Neural progenitor cell (in vitro differentiated cells): ENCODE results near the gene SRXN1. TPM values are rescaled to one million over a fixed set of nuclear protein-coding genes. Genes with fewer than 3 reads are reported as not detected.
"Not testable (repeated sequence)": the region's sequence is repeated elsewhere in the genome, so short reads cannot be mapped to it uniquely, and the experiment has no call there.

Experiments
- DNase-seq: peaks from one replicate; pipeline ENCODE4 v3.0.0-alpha.2; 2016; ENCODE audit warnings: low spot score
- H2AFZ ChIP-seq: fragments of 200-600 bp; sonication (generic); replicated peaks from 2 replicates; pipeline ENCODE4 v1.6.1; 2016; ENCODE audit warnings: antibody characterized with exemption
- H3F3A ChIP-seq: fragments of 200-600 bp; sonication (generic); 2 replicates; pipeline ENCODE4 v1.6.1; 2016; ENCODE audit warnings: antibody characterized with exemption, low read depth
- H3K27ac ChIP-seq: fragments of 200-600 bp; sonication (generic); 2 replicates; pipeline ENCODE4 v1.5.1; 2016; ENCODE audit warnings: mild to moderate bottlenecking
- H3K27me3 ChIP-seq: fragments of 200-600 bp; sonication (generic); 2 replicates; pipeline ENCODE4 v1.6.1; 2016; ENCODE audit warnings: mild to moderate bottlenecking, moderate library complexity
- H3K36me3 ChIP-seq: fragments of 200-600 bp; sonication (generic); 2 replicates; pipeline ENCODE4 v1.5.1; 2016
- H3K4me1 ChIP-seq: fragments of 200-600 bp; sonication (generic); 2 replicates; pipeline ENCODE4 v1.6.1; 2016; ENCODE audit warnings: mixed run types
- H3K4me2 ChIP-seq: fragments of 200-600 bp; sonication (generic); 2 replicates; pipeline ENCODE4 v1.6.1; 2016
- H3K4me3 ChIP-seq: fragments of 200-600 bp; sonication (generic); 2 replicates; pipeline ENCODE4 v1.5.1; 2016
- H3K79me2 ChIP-seq: fragments of 200-600 bp; sonication (generic); 2 replicates; pipeline ENCODE4 v1.6.1; 2016; ENCODE audit warnings: low read depth
- H3K9ac ChIP-seq: fragments of 200-600 bp; sonication (generic); 2 replicates; pipeline ENCODE4 v1.6.1; 2016
- H3K9me3 ChIP-seq: fragments of 200-600 bp; sonication (generic); 2 replicates; pipeline ENCODE4 v1.5.1; 2016; ENCODE audit warnings: low read depth
- H4K20me1 ChIP-seq: fragments of 200-600 bp; sonication (generic); 2 replicates; pipeline ENCODE4 v1.6.1; 2016; ENCODE audit warnings: low read depth
- H3K27ac Mint-ChIP-seq: 3 replicates; pipeline ENCODE4 v1.8.0; 2021; ENCODE audit warnings: mixed read lengths
- H3K27me3 Mint-ChIP-seq: 2 replicates; pipeline ENCODE4 v1.8.0; 2022; ENCODE audit warnings: low read depth, mild to moderate bottlenecking, inconsistent platforms, moderate library complexity, mixed read lengths; ENCODE audit not compliant: insufficient read depth
- H3K36me3 Mint-ChIP-seq: 3 replicates; pipeline ENCODE4 v1.8.0; 2021; ENCODE audit warnings: mixed read lengths
- H3K4me1 Mint-ChIP-seq: 3 replicates; pipeline ENCODE4 v1.8.0; 2021; ENCODE audit warnings: mixed read lengths
- H3K4me3 Mint-ChIP-seq: 3 replicates; pipeline ENCODE4 v1.8.0; 2021; ENCODE audit warnings: mild to moderate bottlenecking, moderate library complexity, mixed read lengths
- H3K9me3 Mint-ChIP-seq: 3 replicates; pipeline ENCODE4 v1.8.0; 2020; ENCODE audit warnings: mixed read lengths
- CTCF ChIP-seq: fragments of 200-600 bp; sonication (generic); IDR thresholded peaks from 2 replicates; pipeline ENCODE4 v1.5.1; 2017; ENCODE audit warnings: antibody characterized with exemption, mild to moderate bottlenecking
- EZH2 ChIP-seq: fragments of 200-600 bp; sonication (generic); IDR thresholded peaks from 2 replicates; pipeline ENCODE4 v1.6.1; 2017; ENCODE audit warnings: antibody characterized with exemption, mild to moderate bottlenecking, moderate library complexity
- EZH2phosphoT487 ChIP-seq: fragments of 200-600 bp; sonication (generic); IDR thresholded peaks from 2 replicates; pipeline ENCODE4 v1.6.1; 2017; ENCODE audit warnings: antibody characterized with exemption
- total RNA-seq: library from RNA; depleted of rRNA; stranded (reverse); fragments of >200 nt; gene quantifications from 2 replicates; pipeline ENCODE4 v1.2.3, GENCODE V29; 2015; ENCODE audit warnings: low replicate concordance

SRXN1 gene
- total RNA-seq, 1 donor from 2014 or later, result 6.8 TPM

GRCh38 chr20:695165-695866 is 42.3 kb upstream of the SRXN1 start:
- H4K20me1 ChIP-seq, result no peaks in the 10 kb centered on the region
- no peaks in the 10 kb centered on the region for H3K79me2 ChIP-seq
- TF ChIP-seq EZH2phosphoT487 (no peak), CTCF (no peak), EZH2 (no peak)
- no peaks in the 10 kb centered on the region for H3K27me3 ChIP-seq
- Mint-ChIP-seq H3K9me3 (no peaks in the 10 kb centered on the region), H3K4me3 (no peak overlapping the region), H3K27ac (no peak overlapping the region), H3K4me1 (peaks cover 19% of the 10 kb centered on the region), H3K27me3 (peaks cover 25% of the 10 kb centered on the region), H3K36me3 (no peaks in the 10 kb centered on the region)
- H3K9ac ChIP-seq, result no peak overlapping the region
- H3K4me1 ChIP-seq, result peaks cover 11% of the 10 kb centered on the region
- H3K36me3 ChIP-seq, result no peaks in the 10 kb centered on the region
- no peak for DNase-seq
- H3K27ac ChIP-seq, result no peak overlapping the region
- H2AFZ ChIP-seq, result no peak overlapping the region
- H3F3A ChIP-seq, result no peaks in the 10 kb centered on the region
- no peaks in the 10 kb centered on the region for H3K9me3 ChIP-seq
- H3K4me3 ChIP-seq, result no peak overlapping the region
- H3K4me2 ChIP-seq, result no peak overlapping the region

- Histone ChIP-seq H3K79me2 (no peaks in the 10 kb centered on the region), H3K4me2 (no peak overlapping the region), H3K27me3 (no peaks in the 10 kb centered on the region), H3F3A (peaks cover 2% of the 10 kb centered on the region), H3K27ac (no peak overlapping the region), H3K36me3 (no peaks in the 10 kb centered on the region), H3K9me3 (no peaks in the 10 kb centered on the region), H3K4me1 (peaks cover 4% of the 10 kb centered on the region), H2AFZ (no peak overlapping the region), H3K4me3 (no peak overlapping the region), H3K9ac (no peak overlapping the region), H4K20me1 (no peaks in the 10 kb centered on the region)
- no peak overlapping the region for H3K27ac Mint-ChIP-seq
- no peaks in the 10 kb centered on the region for H3K36me3 Mint-ChIP-seq
- no peak for DNase-seq
- peaks cover 13% of the 10 kb centered on the region for H3K4me1 Mint-ChIP-seq
- H3K4me3 Mint-ChIP-seq, result no peak overlapping the region
- H3K9me3 Mint-ChIP-seq, result no peaks in the 10 kb centered on the region
- TF ChIP-seq CTCF (no peak), EZH2 (no peak), EZH2phosphoT487 (no peak)
- H3K27me3 Mint-ChIP-seq, result peaks cover 27% of the 10 kb centered on the region
Measured at GRCh38 chr20:694496-694895, 41.5 kb upstream of the SRXN1 start.

GRCh38 chr20:693786-694185 is 40.8 kb upstream of the SRXN1 start:
- H3K4me1 ChIP-seq, H3K27ac Mint-ChIP-seq, H3K79me2 ChIP-seq, H3K27ac ChIP-seq, H3K9ac ChIP-seq, H3K4me3 ChIP-seq, H3F3A ChIP-seq, H3K4me3 Mint-ChIP-seq, H3K4me2 ChIP-seq, H3K9me3 ChIP-seq, H3K27me3 ChIP-seq, DNase-seq, H3K36me3 Mint-ChIP-seq, H2AFZ ChIP-seq, H3K9me3 Mint-ChIP-seq, H4K20me1 ChIP-seq, H3K36me3 ChIP-seq: not testable (repeated sequence)
- H3K4me1 Mint-ChIP-seq, result peaks cover 16% of the 10 kb centered on the region
- peaks cover 29% of the 10 kb centered on the region for H3K27me3 Mint-ChIP-seq

GRCh38 chr20:692044-692443 is 39.0 kb upstream of the SRXN1 start:
- H4K20me1 ChIP-seq, result peaks cover 11% of the 10 kb centered on the region
- no peaks in the 10 kb centered on the region for H3K9me3 Mint-ChIP-seq
- H3K36me3 Mint-ChIP-seq, result no peaks in the 10 kb centered on the region
- no peak overlapping the region for H3K4me3 ChIP-seq
- H3F3A ChIP-seq, result peaks cover 16% of the 10 kb centered on the region
- H3K79me2 ChIP-seq, result no peaks in the 10 kb centered on the region
- H3K4me3 Mint-ChIP-seq, result no peak overlapping the region
- H3K9me3 ChIP-seq, result no peaks in the 10 kb centered on the region
- no peak overlapping the region for H3K27ac ChIP-seq
- H2AFZ ChIP-seq, result no peak overlapping the region
- H3K9ac ChIP-seq, result no peak overlapping the region
- DNase-seq, result no peak
- peaks cover 36% of the 10 kb centered on the region for H3K27me3 Mint-ChIP-seq
- peaks cover 25% of the 10 kb centered on the region for H3K4me1 Mint-ChIP-seq
- TF ChIP-seq EZH2 (no peak), CTCF (no peak), EZH2phosphoT487 (no peak)
- peaks cover 10% of the 10 kb centered on the region for H3K27me3 ChIP-seq
- H3K4me1 ChIP-seq, result peaks cover 17% of the 10 kb centered on the region
- no peaks in the 10 kb centered on the region for H3K36me3 ChIP-seq
- no peak overlapping the region for H3K27ac Mint-ChIP-seq
- H3K4me2 ChIP-seq, result no peak overlapping the region
